Activated T-cell treated with anti-CD3 and anti-CD28 coated beads, Interleukin-2, amount 50 U/mL, for 1 hour (primary cell): ENCODE results near the gene ELANE.
A peak's percentile ranks its signal among the peaks of the same experiment; 100 is the strongest.
"Not testable (repeated sequence)": the region's sequence is repeated elsewhere in the genome, so short reads cannot be mapped to it uniquely, and the experiment has no call there.

Experiments
- DNase-seq: peaks from one replicate; pipeline ENCODE4 v3.0.0-alpha.2; 2020

Gene ELANE

GRCh38 chr19:882871-883497, 30.9 kb downstream of the ELANE start:
- no peak for DNase-seq

GRCh38 chr19:883661-884211, 31.6 kb downstream of the ELANE start:
- DNase-seq: no peak

GRCh38 chr19:884420-885211, 32.5 kb downstream of the ELANE start:
- DNase-seq: no peak

- DNase-seq: no peak
Measured at GRCh38 chr19:885536-886224, 33.6 kb downstream of the ELANE start.

GRCh38 chr19:887072-887471, 35.0 kb downstream of the ELANE start:
- DNase-seq: no peak

GRCh38 chr19:887599-887998, 35.5 kb downstream of the ELANE start:
- DNase-seq: no peak

GRCh38 chr19:888581-889385, 36.7 kb downstream of the ELANE start:
- DNase-seq: peak; percentile 61

- no peak for DNase-seq
Measured at GRCh38 chr19:889662-890295, 37.7 kb downstream of the ELANE start.

GRCh38 chr19:890831-891230, 38.7 kb downstream of the ELANE start:
- DNase-seq: no peak

GRCh38 chr19:891421-892200, 39.5 kb downstream of the ELANE start:
- DNase-seq: not testable (repeated sequence)

GRCh38 chr19:892243-892893, 40.3 kb downstream of the ELANE start:
- DNase-seq: no peak

- DNase-seq: peak; percentile 90
Measured at GRCh38 chr19:892894-893689, 41.0 kb downstream of the ELANE start, which contains the start of the genes MED16 and RNU6-9. TSS of gene MED16 (minus strand) at chr19:893187. CDS start at chr19:891131, 2,056 bp downstream. TSS of gene RNU6-9 (plus strand) at chr19:893484.

- no peak for DNase-seq
Measured at GRCh38 chr19:896434-896833, 44.3 kb downstream of the ELANE start.

GRCh38 chr19:896999-897398, 44.9 kb downstream of the ELANE start:
- no peak for DNase-seq

- no peak for DNase-seq
Measured at GRCh38 chr19:897442-898039, 45.4 kb downstream of the ELANE start.

GRCh38 chr19:898663-899062, 46.6 kb downstream of the ELANE start:
- peak; percentile 55 for DNase-seq

GRCh38 chr19:899336-900042, 47.4 kb downstream of the ELANE start:
- DNase-seq: no peak

- no peak for DNase-seq
Measured at GRCh38 chr19:900043-900301, 47.9 kb downstream of the ELANE start.
